ENCODE measurements around the gene TRIOBP.
"Not testable (repeated sequence)": the region's sequence is repeated elsewhere in the genome, so short reads cannot be mapped to it uniquely, and the experiment has no call there.

Gene TRIOBP

GRCh38 chr22:37690407-37690806 lies 6.4 kb upstream of the TRIOBP start:
- no peak for DNase-seq (ENCODE audit: low spot score)

GRCh38 chr22:37690901-37691504 lies 5.8 kb upstream of the TRIOBP start:
- no peak for DNase-seq (ENCODE audit: low spot score)

- no peak for DNase-seq (ENCODE audit: low spot score)
These were observed 4.1 kb upstream of the TRIOBP start for GRCh38 chr22:37692627-37693285.

- DNase-seq (ENCODE audit: low spot score): not testable (repeated sequence)
These were observed 2.7 kb upstream of the TRIOBP start for GRCh38 chr22:37694131-37694530.

DNA sequence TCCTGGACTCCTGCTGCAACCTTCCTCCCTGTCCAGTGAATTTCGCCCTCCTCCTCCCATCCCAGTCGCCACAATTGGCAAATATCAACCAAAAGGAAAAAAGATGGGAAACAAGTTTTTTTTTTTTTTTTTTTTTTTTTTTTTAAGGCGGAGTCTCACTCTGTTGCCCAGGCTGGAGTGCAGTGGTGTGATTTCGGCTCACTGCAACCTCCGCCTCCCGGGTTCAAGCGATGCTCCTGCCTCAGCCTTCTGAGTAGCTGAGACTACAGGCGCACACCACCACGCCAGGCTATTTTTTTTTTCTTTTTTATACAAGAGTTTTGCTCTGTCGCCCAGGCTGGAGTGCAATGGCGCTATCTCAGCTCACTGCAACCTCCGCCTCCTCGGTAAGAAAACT lies 590 bp upstream of the TRIOBP start:
- DNase-seq (ENCODE audit: low spot score): not testable (repeated sequence)

DNA sequence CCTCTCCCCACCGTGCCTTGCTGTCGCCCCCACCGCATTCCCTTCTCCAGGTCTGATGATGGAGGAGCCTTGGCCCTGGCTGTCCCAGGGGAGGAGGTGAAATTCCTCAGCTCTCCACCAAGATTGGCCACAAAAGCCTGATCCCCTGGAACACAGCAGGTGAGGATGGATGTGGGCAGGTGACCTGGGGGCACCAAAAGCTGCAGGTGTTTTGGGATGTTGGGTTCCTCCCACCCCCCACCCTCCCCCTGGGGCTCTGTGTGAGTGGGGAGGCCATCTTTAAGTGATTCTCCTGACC lies 639 bp downstream of the TRIOBP start:
- no peak for DNase-seq (ENCODE audit: low spot score)

DNA sequence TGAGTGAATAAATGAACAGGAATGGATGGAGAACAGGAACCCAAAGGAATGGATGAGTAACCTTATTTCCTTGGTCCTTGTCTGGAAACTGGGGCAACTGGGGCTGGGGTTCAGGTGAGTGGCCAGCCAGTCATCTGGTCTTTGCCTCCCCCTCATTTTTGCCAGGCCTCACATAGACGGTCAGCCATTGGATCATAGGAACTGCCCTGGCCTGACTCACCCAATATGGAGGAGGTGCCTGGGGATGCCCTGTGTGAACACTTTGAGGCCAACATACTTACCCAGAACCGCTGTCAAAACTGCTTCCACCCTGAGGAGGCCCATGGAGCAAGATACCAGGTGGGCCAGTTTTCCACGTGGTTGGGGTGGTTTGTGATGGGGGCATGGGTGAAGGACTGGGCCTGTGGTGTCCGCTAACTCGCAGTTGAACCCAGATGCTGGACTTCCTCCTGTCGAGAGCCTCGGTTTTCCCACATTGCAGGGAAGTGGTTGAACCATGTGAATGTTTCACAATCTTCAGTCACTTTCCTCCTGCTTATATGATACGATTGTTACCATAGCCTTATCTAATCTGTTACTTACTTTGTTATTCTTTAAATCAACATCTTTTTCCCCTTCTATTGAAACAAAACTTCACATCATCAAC lies 4.4 kb downstream of the TRIOBP start:
- DNase-seq (ENCODE audit: low spot score): peak; percentile 78

DNA sequence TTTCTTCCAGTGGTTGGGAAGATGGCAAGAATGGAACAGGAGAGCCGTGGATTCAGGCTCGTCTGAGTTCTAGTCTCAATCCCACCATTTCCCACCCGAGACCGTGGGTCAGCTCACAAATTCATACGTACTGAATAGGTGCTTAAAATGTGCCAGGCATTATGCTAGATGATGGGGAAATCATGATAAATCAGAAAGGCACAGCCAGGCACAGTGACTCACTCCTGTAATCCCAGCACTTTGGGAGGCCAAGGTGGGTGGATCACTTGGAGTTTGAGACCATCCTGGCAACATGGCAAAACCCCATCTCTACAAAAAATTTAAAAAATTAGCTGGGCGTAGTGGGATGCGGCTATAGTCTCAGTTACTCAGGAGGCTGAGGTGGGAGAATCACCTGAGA lies 7.1 kb downstream of the TRIOBP start:
- DNase-seq (ENCODE audit: low spot score): no peak

GRCh38 chr22:37704645-37705044 lies 7.8 kb downstream of the TRIOBP start:
- DNase-seq (ENCODE audit: low spot score): no peak

GRCh38 chr22:37705205-37705604 lies 8.4 kb downstream of the TRIOBP start:
- no peak for DNase-seq (ENCODE audit: low spot score)

DNA sequence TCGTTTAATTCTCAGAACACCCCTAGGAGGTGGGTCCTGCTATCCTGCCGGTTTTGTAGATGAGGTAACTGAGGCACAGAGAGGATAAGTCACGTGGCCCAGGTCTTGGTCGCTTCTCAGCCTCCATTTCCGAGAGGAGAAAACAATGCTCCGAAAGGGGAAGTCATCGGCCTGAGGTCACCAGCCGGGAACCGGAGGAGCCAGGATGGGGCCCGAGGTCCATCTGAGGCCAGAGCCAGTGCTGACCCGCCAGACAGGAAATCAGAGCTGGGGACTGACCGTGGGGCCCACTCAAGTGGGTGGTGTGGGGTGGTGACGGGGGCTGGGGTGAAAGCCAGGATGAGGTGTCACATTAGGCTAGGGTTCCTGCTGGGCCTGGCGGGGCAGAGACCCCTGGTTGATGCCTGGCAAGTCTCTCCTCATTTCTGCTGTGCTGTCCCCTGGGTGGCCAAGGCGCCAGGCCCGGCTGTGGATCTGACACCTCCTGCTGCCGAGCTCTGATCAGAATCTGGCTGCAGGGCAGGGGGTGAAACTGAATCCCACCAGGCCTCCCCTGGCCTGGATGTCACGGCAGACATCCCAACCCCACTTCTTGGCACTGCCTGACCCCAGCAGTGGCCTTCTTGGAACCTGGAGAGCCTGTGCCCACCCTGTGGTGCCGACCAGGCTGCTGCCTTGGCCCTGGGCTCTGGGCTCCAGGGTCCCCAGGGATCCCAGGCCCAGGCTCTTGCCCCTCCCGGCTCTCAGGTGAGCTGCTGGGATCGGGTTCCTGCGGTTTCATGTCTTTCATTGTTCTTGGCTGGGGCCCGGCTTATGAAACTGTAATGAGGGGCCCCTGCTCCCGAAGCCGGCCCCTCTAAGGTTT lies 12.0 kb downstream of the TRIOBP start:
- peak; percentile 17 for DNase-seq (ENCODE audit: low spot score)

- no peak for DNase-seq (ENCODE audit: low spot score)
These were observed 12.6 kb downstream of the TRIOBP start for GRCh38 chr22:37709445-37709765.

- no peak for DNase-seq (ENCODE audit: low spot score)
These were observed 13.8 kb downstream of the TRIOBP start for GRCh38 chr22:37710675-37711074.

DNA sequence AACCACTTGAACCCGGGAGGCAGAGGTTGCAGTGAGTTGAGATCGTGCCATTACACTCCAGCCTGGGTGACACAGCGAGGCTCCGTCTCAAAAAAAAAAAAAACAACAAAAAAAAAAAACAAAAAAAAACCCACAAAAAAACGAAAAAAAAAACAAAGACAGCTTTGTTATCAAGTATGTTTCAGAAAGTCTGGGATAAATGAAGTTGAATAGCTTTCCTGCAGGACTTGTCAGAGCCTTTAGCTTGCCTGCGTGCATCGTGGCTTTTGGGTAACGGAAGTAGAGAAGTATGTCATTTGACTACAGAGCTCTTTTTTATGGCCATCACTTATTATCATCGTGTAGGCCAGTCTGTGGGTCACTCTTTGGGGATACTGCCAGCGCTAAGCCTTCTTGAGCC lies 14.6 kb downstream of the TRIOBP start:
- DNase-seq (ENCODE audit: low spot score): no peak

DNA sequence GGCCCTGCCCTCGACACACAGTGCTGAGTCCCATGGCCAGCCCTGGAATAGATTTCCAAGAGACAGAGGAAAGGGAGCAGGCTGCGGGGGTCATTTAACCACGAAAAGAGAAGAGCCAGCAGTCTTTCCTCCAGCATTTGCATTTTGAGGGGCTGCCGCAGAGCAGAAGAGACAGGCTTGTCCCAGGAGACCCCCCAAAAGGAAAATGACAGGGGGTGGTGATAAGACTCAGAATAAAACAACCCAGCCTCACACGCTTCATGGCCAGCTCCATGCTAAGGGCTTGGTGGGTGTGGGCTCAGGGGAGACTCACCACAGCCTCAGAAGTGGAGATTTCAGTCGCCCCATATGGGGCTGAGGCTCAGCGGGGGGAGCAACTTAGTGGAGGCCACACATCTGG lies 16.9 kb downstream of the TRIOBP start:
- no peak for DNase-seq (ENCODE audit: low spot score)

- DNase-seq (ENCODE audit: low spot score): no peak
These were observed 17.8 kb downstream of the TRIOBP start for GRCh38 chr22:37714634-37715033.

- no peak for DNase-seq (ENCODE audit: low spot score)
These were observed 18.9 kb downstream of the TRIOBP start for GRCh38 chr22:37715760-37716159.

GRCh38 chr22:37716708-37717107 lies 19.9 kb downstream of the TRIOBP start:
- no peak for DNase-seq (ENCODE audit: low spot score)

DNA sequence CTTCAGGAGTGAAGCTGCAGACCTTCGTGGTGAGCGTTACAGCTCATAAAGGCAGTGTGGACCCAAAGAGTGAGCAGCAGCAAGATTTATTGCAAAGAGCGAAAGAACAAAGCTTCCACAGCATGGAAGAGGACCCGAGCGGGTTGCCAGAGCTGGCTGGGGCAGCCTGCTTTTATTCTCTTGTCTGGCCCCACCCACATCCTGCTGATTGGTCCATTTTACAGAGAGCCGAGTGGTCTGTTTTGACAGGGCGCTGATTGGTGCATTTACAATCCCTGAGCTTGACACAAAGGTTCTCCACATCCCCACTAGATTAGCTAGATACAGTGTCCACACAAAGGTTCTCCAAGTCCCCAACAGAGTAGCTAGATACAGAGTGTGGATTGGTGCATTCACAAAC lies 20.4 kb downstream of the TRIOBP start:
- DNase-seq (ENCODE audit: low spot score): not testable (repeated sequence)

GRCh38 chr22:37717746-37718305 lies 21.0 kb downstream of the TRIOBP start:
- not testable (repeated sequence) for DNase-seq (ENCODE audit: low spot score)

GRCh38 chr22:37725551-37726240 lies 28.8 kb downstream of the TRIOBP start:
- no peak for DNase-seq (ENCODE audit: low spot score)

Data from pons (tissue), 1 donor.